ENCODE measurements around the gene MMP25.

MMP25 gene

DNA sequence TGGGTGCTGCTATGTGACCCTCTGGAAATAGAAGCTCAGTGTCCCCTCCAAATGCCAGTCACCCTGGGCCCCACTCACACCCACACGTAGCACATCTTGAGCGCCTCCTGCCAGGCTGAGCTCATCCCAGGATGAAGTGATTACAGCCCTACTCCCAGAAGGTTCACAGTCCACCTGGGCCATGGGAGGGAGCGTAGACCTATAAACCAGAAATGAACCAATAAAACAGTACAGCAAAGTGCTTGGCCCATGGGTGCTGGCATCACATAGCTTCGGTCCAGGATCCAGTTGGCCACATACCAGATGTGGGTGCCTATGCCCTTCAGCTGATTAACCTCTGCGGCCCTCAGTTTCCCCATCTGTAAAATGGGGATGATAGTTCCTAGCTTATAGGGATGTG is 7.5 kb upstream of the MMP25 start:
- peaks cover 42 to 59% (median 50%) of the 10 kb centered on the region in 5 donors for H3K27me3 ChIP-seq (ENCODE audit: control insufficient read depth in 5 of 5, insufficient read depth in 4 of 5, low read length in 5 of 5)
- no peak overlapping the region for H3K27ac ChIP-seq (ENCODE audit: low read depth, low read length)
- no peak overlapping the region for H3K9ac ChIP-seq (ENCODE audit: low read length in 5 of 5)
- no peak overlapping the region for H3K4me3 ChIP-seq (ENCODE audit: low read depth in 1 of 5, low read length in 5 of 5)
- no peaks in the 10 kb centered on the region for H3K9me3 ChIP-seq (ENCODE audit: control insufficient read depth in 5 of 5, low read length in 5 of 5)
- H3K4me1 ChIP-seq (ENCODE audit: control insufficient read depth in 5 of 5, insufficient read depth in 5 of 5, low read length in 5 of 5): peaks cover 0 to 4% (median 0%) of the 10 kb centered on the region in 5 donors
- no peaks in the 10 kb centered on the region for H3K36me3 ChIP-seq (ENCODE audit: control insufficient read depth in 5 of 5, insufficient read depth in 5 of 5, low read length in 5 of 5)

DNA sequence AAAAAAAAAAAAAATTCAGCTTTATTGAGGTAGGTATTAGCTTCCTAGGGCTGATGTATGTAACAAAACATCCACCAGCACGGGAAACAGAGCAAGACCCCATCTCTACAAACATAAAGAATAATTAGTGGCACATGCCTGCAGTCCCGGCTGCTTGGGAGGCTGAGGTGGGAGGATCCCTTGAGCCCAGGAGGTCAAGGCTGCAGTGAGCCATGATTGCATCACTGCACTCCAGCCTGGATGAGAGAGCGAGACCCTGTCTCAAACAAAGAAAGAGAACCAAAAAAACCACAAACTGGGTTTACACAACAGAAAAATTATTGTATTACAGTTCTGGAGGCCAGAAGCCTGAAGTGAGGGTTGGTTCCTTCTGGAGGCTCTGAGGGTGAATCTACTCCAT is 4.0 kb upstream of the MMP25 start:
- H3K27ac ChIP-seq (ENCODE audit: low read depth, low read length): no peak overlapping the region
- H3K27me3 ChIP-seq (ENCODE audit: control insufficient read depth in 5 of 5, insufficient read depth in 4 of 5, low read length in 5 of 5): peaks cover 42 to 61% (median 53%) of the 10 kb centered on the region in 5 donors
- H3K9me3 ChIP-seq (ENCODE audit: control insufficient read depth in 5 of 5, low read length in 5 of 5): no peaks in the 10 kb centered on the region
- no peaks in the 10 kb centered on the region for H3K36me3 ChIP-seq (ENCODE audit: control insufficient read depth in 5 of 5, insufficient read depth in 5 of 5, low read length in 5 of 5)
- peaks cover 0 to 19% (median 13%) of the 10 kb centered on the region in 5 donors for H3K4me1 ChIP-seq (ENCODE audit: control insufficient read depth in 5 of 5, insufficient read depth in 5 of 5, low read length in 5 of 5)
- H3K9ac ChIP-seq (ENCODE audit: low read length in 5 of 5): no peak overlapping the region
- no peak overlapping the region for H3K4me3 ChIP-seq (ENCODE audit: low read depth in 1 of 5, low read length in 5 of 5)

- H3K36me3 ChIP-seq (ENCODE audit: control insufficient read depth in 5 of 5, insufficient read depth in 5 of 5, low read length in 5 of 5): no peaks in the 10 kb centered on the region
- H3K9ac ChIP-seq (ENCODE audit: low read length in 5 of 5): no peak overlapping the region
- no peak overlapping the region for H3K27ac ChIP-seq (ENCODE audit: low read depth, low read length)
- peaks cover 41 to 58% (median 51%) of the 10 kb centered on the region in 5 donors for H3K27me3 ChIP-seq (ENCODE audit: control insufficient read depth in 5 of 5, insufficient read depth in 4 of 5, low read length in 5 of 5)
- peaks cover 0 to 19% (median 13%) of the 10 kb centered on the region in 5 donors for H3K4me1 ChIP-seq (ENCODE audit: control insufficient read depth in 5 of 5, insufficient read depth in 5 of 5, low read length in 5 of 5)
- no peak overlapping the region for H3K4me3 ChIP-seq (ENCODE audit: low read depth in 1 of 5, low read length in 5 of 5)
- no peaks in the 10 kb centered on the region for H3K9me3 ChIP-seq (ENCODE audit: control insufficient read depth in 5 of 5, low read length in 5 of 5)
Measured at GRCh38 chr16:3044708-3045107, 1.7 kb upstream of the MMP25 start.

GRCh38 chr16:3046641-3047386 is 453 bp downstream of the MMP25 start:
- Histone ChIP-seq H3K36me3 (ENCODE audit: control insufficient read depth in 5 of 5, insufficient read depth in 5 of 5, low read length in 5 of 5) (no peaks in the 10 kb centered on the region), H3K9me3 (ENCODE audit: control insufficient read depth in 5 of 5, low read length in 5 of 5) (no peaks in the 10 kb centered on the region), H3K27ac (ENCODE audit: low read depth, low read length) (no peak overlapping the region), H3K27me3 (ENCODE audit: control insufficient read depth in 5 of 5, insufficient read depth in 4 of 5, low read length in 5 of 5) (peaks cover 45 to 68% (median 56%) of the 10 kb centered on the region in 5 donors), H3K4me1 (ENCODE audit: control insufficient read depth in 5 of 5, insufficient read depth in 5 of 5, low read length in 5 of 5) (peaks cover 0 to 19% (median 13%) of the 10 kb centered on the region in 5 donors), H3K9ac (ENCODE audit: low read length in 5 of 5) (no peak overlapping the region), H3K4me3 (ENCODE audit: low read depth in 1 of 5, low read length in 5 of 5) (peak overlapping the region in 2 of 5 donors; percentile 45 to 64)

GRCh38 chr16:3047387-3047720 is 993 bp downstream of the MMP25 start:
- no peak overlapping the region for H3K27ac ChIP-seq (ENCODE audit: low read depth, low read length)
- no peaks in the 10 kb centered on the region for H3K9me3 ChIP-seq (ENCODE audit: control insufficient read depth in 5 of 5, low read length in 5 of 5)
- peaks cover 0 to 19% (median 13%) of the 10 kb centered on the region in 5 donors for H3K4me1 ChIP-seq (ENCODE audit: control insufficient read depth in 5 of 5, insufficient read depth in 5 of 5, low read length in 5 of 5)
- H3K9ac ChIP-seq (ENCODE audit: low read length in 5 of 5): no peak overlapping the region
- no peak overlapping the region for H3K4me3 ChIP-seq (ENCODE audit: low read depth in 1 of 5, low read length in 5 of 5)
- peaks cover 45 to 68% (median 56%) of the 10 kb centered on the region in 5 donors for H3K27me3 ChIP-seq (ENCODE audit: control insufficient read depth in 5 of 5, insufficient read depth in 4 of 5, low read length in 5 of 5)
- no peaks in the 10 kb centered on the region for H3K36me3 ChIP-seq (ENCODE audit: control insufficient read depth in 5 of 5, insufficient read depth in 5 of 5, low read length in 5 of 5)

DNA sequence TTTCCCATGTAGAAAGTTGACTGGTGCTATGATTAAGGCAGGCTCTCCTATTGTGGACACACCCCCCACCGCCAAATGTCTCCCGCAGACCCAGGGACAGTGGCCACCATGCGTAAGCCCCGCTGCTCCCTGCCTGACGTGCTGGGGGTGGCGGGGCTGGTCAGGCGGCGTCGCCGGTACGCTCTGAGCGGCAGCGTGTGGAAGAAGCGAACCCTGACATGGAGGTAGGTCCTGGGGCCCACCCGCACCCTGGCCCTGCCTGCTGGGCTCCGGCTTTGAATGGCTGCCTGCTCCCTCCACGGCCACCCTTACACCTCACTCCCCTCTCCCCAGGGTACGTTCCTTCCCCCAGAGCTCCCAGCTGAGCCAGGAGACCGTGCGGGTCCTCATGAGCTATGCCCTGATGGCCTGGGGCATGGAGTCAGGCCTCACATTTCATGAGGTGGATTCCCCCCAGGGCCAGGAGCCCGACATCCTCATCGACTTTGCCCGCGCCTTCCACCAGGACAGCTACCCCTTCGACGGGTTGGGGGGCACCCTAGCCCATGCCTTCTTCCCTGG is 3.6 kb downstream of the MMP25 start:
- H3K27me3 ChIP-seq (ENCODE audit: control insufficient read depth in 5 of 5, insufficient read depth in 4 of 5, low read length in 5 of 5): peaks cover 33 to 49% (median 39%) of the 10 kb centered on the region in 5 donors

GRCh38 chr16:3050487-3050886 is 4.1 kb downstream of the MMP25 start:
- Histone ChIP-seq H3K36me3 (ENCODE audit: control insufficient read depth in 5 of 5, insufficient read depth in 5 of 5, low read length in 5 of 5) (peaks cover 0 to 11% (median 3%) of the 10 kb centered on the region in 5 donors), H3K9ac (ENCODE audit: low read length in 5 of 5) (no peak overlapping the region), H3K9me3 (ENCODE audit: control insufficient read depth in 5 of 5, low read length in 5 of 5) (no peaks in the 10 kb centered on the region), H3K4me3 (ENCODE audit: low read depth in 1 of 5, low read length in 5 of 5) (no peak overlapping the region), H3K27ac (ENCODE audit: low read depth, low read length) (no peak overlapping the region), H3K27me3 (ENCODE audit: control insufficient read depth in 5 of 5, insufficient read depth in 4 of 5, low read length in 5 of 5) (peaks cover 29 to 46% (median 39%) of the 10 kb centered on the region in 5 donors), H3K4me1 (ENCODE audit: control insufficient read depth in 5 of 5, insufficient read depth in 5 of 5, low read length in 5 of 5) (peaks cover 0 to 24% (median 10%) of the 10 kb centered on the region in 5 donors)

More for the DNA sequence above, 3.6 kb downstream of the MMP25 start:
- Histone ChIP-seq H3K4me3 (ENCODE audit: low read depth in 1 of 5, low read length in 5 of 5) (no peak overlapping the region), H3K9me3 (ENCODE audit: control insufficient read depth in 5 of 5, low read length in 5 of 5) (no peaks in the 10 kb centered on the region), H3K9ac (ENCODE audit: low read length in 5 of 5) (no peak overlapping the region), H3K27ac (ENCODE audit: low read depth, low read length) (no peak overlapping the region), H3K36me3 (ENCODE audit: control insufficient read depth in 5 of 5, insufficient read depth in 5 of 5, low read length in 5 of 5) (peaks cover 0 to 11% (median 3%) of the 10 kb centered on the region in 5 donors), H3K4me1 (ENCODE audit: control insufficient read depth in 5 of 5, insufficient read depth in 5 of 5, low read length in 5 of 5) (peaks cover 0 to 24% (median 13%) of the 10 kb centered on the region in 5 donors)

- Histone ChIP-seq H3K27ac (ENCODE audit: low read depth, low read length) (no peak overlapping the region), H3K27me3 (ENCODE audit: control insufficient read depth in 5 of 5, insufficient read depth in 4 of 5, low read length in 5 of 5) (peaks cover 29 to 43% (median 36%) of the 10 kb centered on the region in 5 donors), H3K9ac (ENCODE audit: low read length in 5 of 5) (no peak overlapping the region), H3K4me3 (ENCODE audit: low read depth in 1 of 5, low read length in 5 of 5) (no peak overlapping the region), H3K36me3 (ENCODE audit: control insufficient read depth in 5 of 5, insufficient read depth in 5 of 5, low read length in 5 of 5) (peaks cover 0 to 11% (median 3%) of the 10 kb centered on the region in 5 donors), H3K4me1 (ENCODE audit: control insufficient read depth in 5 of 5, insufficient read depth in 5 of 5, low read length in 5 of 5) (peaks cover 0 to 18% (median 6%) of the 10 kb centered on the region in 5 donors), H3K9me3 (ENCODE audit: control insufficient read depth in 5 of 5, low read length in 5 of 5) (no peaks in the 10 kb centered on the region)
Measured at GRCh38 chr16:3051009-3051408, 4.6 kb downstream of the MMP25 start.

- H3K36me3 ChIP-seq (ENCODE audit: control insufficient read depth in 5 of 5, insufficient read depth in 5 of 5, low read length in 5 of 5): peaks cover 0 to 11% (median 3%) of the 10 kb centered on the region in 5 donors
- no peak overlapping the region for H3K9ac ChIP-seq (ENCODE audit: low read length in 5 of 5)
- peaks cover 29 to 42% (median 35%) of the 10 kb centered on the region in 5 donors for H3K27me3 ChIP-seq (ENCODE audit: control insufficient read depth in 5 of 5, insufficient read depth in 4 of 5, low read length in 5 of 5)
- peaks cover 0 to 14% (median 1%) of the 10 kb centered on the region in 5 donors for H3K4me1 ChIP-seq (ENCODE audit: control insufficient read depth in 5 of 5, insufficient read depth in 5 of 5, low read length in 5 of 5)
- H3K9me3 ChIP-seq (ENCODE audit: control insufficient read depth in 5 of 5, low read length in 5 of 5): no peaks in the 10 kb centered on the region
- no peak overlapping the region for H3K4me3 ChIP-seq (ENCODE audit: low read depth in 1 of 5, low read length in 5 of 5)
- no peak overlapping the region for H3K27ac ChIP-seq (ENCODE audit: low read depth, low read length)
Measured at GRCh38 chr16:3051494-3051893, 5.1 kb downstream of the MMP25 start.

Measured in subcutaneous abdominal adipose tissue (tissue), 5 donors.